ENCODE data around the gene BDKRB2.

DNA sequence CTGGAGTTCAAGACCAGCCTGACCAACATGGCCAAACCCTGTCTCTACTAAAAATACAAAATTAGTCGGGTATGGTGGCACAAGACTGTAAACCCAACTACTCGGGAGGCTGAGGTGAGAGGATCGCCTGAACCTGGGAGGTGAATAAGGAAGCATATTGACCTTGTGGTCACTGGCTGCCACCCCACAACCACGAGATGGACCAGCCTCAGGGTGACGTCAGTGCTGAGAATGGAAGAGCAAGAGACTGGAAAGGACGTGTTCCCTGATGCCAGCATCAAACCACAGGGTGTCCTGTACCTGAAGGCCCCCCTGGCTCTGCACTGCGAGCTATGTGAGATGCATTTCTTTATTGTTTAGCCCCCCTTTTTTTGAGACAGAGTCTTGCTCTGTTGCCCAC lies 45.9 kb upstream of the BDKRB2 start:
- TF ChIP-seq, protein P1, sequence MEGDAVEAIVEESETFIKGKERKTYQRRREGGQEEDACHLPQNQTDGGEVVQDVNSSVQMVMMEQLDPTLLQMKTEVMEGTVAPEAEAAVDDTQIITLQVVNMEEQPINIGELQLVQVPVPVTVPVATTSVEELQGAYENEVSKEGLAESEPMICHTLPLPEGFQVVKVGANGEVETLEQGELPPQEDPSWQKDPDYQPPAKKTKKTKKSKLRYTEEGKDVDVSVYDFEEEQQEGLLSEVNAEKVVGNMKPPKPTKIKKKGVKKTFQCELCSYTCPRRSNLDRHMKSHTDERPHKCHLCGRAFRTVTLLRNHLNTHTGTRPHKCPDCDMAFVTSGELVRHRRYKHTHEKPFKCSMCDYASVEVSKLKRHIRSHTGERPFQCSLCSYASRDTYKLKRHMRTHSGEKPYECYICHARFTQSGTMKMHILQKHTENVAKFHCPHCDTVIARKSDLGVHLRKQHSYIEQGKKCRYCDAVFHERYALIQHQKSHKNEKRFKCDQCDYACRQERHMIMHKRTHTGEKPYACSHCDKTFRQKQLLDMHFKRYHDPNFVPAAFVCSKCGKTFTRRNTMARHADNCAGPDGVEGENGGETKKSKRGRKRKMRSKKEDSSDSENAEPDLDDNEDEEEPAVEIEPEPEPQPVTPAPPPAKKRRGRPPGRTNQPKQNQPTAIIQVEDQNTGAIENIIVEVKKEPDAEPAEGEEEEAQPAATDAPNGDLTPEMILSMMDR (conservative IDR thresholded peaks at IDR 0.05; ENCODE audit: low read depth, low read length), result no peak
- TF ChIP-seq POLR2A (IDR thresholded peaks at IDR 0.05; ENCODE audit: low read depth, low read length) (no peak), BHLHE40 (IDR thresholded peaks at IDR 0.05; ENCODE audit: low read depth, low read length) (no peak), NFE2L2 (IDR thresholded peaks at IDR 0.05; ENCODE audit: low read depth, low read length) (no peak), SMC3 (IDR thresholded peaks at IDR 0.05; ENCODE audit: low read depth, low read length) (no peak), CEBPB (IDR thresholded peaks at IDR 0.05; ENCODE audit: low read depth, low read length) (no peak), MXI1 (IDR thresholded peaks at IDR 0.05; ENCODE audit: borderline replicate concordance, low read depth, low read length) (no peak), MAFK (IDR thresholded peaks at IDR 0.05; ENCODE audit: low read depth, low read length) (no peak), RFX5 (IDR thresholded peaks at IDR 0.05; ENCODE audit: low read depth, low read length) (no peak), RCOR1 (IDR thresholded peaks at IDR 0.05; ENCODE audit: insufficient replicate concordance, low read length) (no peak)
- TF ChIP-seq, protein P2, sequence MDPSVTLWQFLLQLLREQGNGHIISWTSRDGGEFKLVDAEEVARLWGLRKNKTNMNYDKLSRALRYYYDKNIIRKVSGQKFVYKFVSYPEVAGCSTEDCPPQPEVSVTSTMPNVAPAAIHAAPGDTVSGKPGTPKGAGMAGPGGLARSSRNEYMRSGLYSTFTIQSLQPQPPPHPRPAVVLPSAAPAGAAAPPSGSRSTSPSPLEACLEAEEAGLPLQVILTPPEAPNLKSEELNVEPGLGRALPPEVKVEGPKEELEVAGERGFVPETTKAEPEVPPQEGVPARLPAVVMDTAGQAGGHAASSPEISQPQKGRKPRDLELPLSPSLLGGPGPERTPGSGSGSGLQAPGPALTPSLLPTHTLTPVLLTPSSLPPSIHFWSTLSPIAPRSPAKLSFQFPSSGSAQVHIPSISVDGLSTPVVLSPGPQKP (IDR thresholded peaks at IDR 0.05; ENCODE audit: borderline replicate concordance, low read depth, low read length), result no peak
- TF ChIP-seq, protein P3, sequence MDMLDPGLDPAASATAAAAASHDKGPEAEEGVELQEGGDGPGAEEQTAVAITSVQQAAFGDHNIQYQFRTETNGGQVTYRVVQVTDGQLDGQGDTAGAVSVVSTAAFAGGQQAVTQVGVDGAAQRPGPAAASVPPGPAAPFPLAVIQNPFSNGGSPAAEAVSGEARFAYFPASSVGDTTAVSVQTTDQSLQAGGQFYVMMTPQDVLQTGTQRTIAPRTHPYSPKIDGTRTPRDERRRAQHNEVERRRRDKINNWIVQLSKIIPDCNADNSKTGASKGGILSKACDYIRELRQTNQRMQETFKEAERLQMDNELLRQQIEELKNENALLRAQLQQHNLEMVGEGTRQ (IDR thresholded peaks at IDR 0.05; ENCODE audit: low read depth, low read length), result no peak

Measured in IMR-90 (cell line).